Astrocyte of the cerebellum (primary cell): ENCODE data around the gene SPTLC2.

Experiments used
- DNase-seq: peaks from one replicate; pipeline ENCODE4 v3.0.0-alpha.2; 2011; ENCODE audit warnings: low read depth
- H3K4me3 ChIP-seq: 2 replicates; pipeline ENCODE4 v1.5.1; 2011; ENCODE audit warnings: mild to moderate bottlenecking, low read depth, low read length, moderate library complexity
- CTCF ChIP-seq: IDR thresholded peaks from 2 replicates; pipeline ENCODE4 v1.5.1; 2012; ENCODE audit warnings: low read length, low read depth, moderate library complexity, mild to moderate bottlenecking; ENCODE audit errors: missing control alignments
- in situ Hi-C: cut with HindIII; loops from 2 replicates; pipeline ENCODE4 v1.10.0; 2017; ENCODE audit warnings: low sequenced_read_pairs

SPTLC2 gene

GRCh38 chr14:77615361-77616132, 890 bp downstream of the SPTLC2 start:
- TF ChIP-seq CTCF = no peak
- in situ Hi-C loops = no loop called here
- peak overlapping the region; percentile 80 for H3K4me3 ChIP-seq
- DNase-seq = no peak

- no peak overlapping the region for H3K4me3 ChIP-seq
- no peak for TF ChIP-seq CTCF
- in situ Hi-C loops = no loop called here
- no peak for DNase-seq
Observed at GRCh38 chr14:77613201-77613600, 3.2 kb downstream of the SPTLC2 start.

GRCh38 chr14:77612011-77612620, 4.3 kb downstream of the SPTLC2 start:
- no peak overlapping the region for H3K4me3 ChIP-seq
- no peak for DNase-seq
- no peak for TF ChIP-seq CTCF
- in situ Hi-C loops = no loop called here

DNA sequence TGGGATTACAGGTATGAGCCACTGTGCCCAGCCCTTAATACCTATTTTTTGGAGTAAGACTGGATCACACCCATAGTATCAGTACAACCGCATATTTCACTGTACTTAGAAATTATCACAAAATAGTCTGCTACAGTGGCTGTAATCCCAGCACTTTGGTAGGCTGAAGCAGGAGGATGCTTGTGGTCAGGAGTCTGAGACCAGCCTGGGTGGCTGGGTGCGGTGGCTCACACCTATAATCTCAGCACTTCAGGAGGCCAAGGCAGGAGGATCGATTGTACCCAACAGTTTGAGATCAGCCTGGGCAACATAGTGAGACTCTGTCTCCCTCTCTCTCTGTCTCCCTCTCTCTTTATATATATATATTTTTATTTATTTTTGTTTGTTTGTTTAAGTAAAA, 5.9 kb downstream of the SPTLC2 start:
- no peak for TF ChIP-seq CTCF
- in situ Hi-C loops = no loop called here
- no peak for DNase-seq
- H3K4me3 ChIP-seq = no peak overlapping the region

DNA sequence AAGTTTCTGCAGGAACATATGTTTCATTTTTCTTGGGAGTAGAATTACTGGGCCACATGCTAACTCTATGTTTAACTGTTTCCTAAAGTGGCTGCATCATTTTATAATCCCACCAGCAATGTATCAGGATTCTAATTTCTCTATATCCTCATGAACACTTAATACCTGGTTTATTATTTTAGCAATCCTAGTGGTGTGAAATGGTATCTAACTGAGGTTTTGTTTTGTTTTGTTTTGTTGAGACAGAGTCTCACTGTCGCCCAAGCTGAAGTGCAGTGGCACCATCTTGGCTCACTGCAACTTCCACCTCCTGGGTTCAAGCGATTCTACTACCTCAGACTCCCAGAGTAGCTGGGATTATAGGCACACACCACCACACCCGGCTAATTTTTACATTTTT, 6.5 kb downstream of the SPTLC2 start:
- no peak for TF ChIP-seq CTCF
- in situ Hi-C loops = loop anchor here (5.0 kb wide), 1 partner anchor 87 kb away; no protein-coding TSS in a partner anchor
- H3K4me3 ChIP-seq = no peak overlapping the region
- DNase-seq = no peak

DNA sequence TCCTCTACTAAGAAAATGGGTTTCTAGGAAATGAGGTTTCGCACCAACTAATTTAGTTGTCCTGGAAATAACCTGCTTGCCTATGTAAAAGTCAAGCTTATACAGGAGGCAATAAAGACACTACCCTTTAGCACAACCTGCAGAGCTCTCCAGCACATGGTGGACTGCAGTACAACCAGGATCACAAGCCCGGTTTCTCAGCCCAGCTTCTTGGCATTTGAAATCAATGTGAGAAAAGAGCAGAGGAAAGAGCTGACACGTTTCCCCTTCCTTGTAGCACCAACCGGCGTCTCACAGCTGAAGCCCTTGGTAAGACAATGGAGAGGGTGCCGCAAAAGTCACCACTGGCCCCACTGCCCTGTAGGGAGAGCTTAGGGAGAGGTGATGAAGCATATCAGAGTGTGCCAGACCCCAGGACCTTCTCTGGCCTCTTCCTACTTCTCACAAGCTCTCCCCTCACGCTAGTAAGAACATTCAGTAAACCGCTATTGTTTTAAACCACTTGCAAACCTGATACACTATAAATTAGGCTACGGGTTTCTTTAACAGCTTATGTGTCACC, 8.6 kb downstream of the SPTLC2 start:
- no peak for DNase-seq
- in situ Hi-C loops = loop anchor here (5.0 kb wide), 1 partner anchor 89 kb away; no protein-coding TSS in a partner anchor
- H3K4me3 ChIP-seq = no peak overlapping the region
- TF ChIP-seq CTCF = no peak
